GM20431 (cell line): ENCODE data around the gene EFEMP1.

ENCODE experiments used
- in situ Hi-C: fragments of 300-500 bp; cut with MseI, MboI; formaldehyde crosslinking; loops from one replicate; pipeline ENCODE4 v1.15.0; 2020; ENCODE audit warnings: low sequenced_read_pairs; ENCODE audit not compliant: unreplicated experiment

EFEMP1 gene

DNA sequence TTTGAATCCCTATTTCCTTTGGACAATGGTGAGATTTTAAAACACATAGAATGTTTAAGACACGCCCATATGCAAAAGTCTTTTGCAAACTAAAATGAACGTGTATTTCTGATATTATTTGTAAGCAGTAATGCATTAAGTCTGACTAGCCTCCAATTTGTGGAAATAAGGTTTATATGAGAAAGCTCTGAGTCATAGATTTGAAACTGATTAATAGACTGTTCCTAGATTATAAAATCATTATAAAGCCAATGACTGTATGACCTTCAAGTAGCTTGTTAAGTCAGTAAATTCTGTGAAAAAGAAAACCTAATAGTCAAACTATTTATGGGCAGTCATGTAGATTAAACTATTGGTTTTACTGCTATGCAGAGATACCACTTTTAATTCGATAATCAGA is 12.8 kb upstream of the EFEMP1 start:
- in situ Hi-C loops: no loop called here

DNA sequence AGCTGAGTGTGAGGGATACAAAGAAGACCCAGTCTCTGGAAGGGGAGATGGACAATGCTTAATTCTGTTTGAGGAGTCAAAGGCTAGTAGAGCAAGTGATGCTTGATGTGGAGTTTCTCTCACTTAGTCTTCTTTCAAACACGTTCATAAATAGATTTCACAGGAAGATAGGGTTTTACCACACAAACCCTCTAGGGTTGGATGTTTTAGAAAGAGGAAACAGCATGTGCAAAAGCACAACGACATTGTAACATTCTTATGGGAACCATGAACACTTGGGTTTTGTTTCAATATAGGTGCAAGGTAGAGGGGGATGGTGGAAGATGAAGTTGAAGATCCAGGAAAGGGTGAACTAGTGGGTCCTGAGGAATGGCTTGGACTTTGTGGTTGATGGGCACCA is 10.8 kb upstream of the EFEMP1 start:
- in situ Hi-C loops: no loop called here

DNA sequence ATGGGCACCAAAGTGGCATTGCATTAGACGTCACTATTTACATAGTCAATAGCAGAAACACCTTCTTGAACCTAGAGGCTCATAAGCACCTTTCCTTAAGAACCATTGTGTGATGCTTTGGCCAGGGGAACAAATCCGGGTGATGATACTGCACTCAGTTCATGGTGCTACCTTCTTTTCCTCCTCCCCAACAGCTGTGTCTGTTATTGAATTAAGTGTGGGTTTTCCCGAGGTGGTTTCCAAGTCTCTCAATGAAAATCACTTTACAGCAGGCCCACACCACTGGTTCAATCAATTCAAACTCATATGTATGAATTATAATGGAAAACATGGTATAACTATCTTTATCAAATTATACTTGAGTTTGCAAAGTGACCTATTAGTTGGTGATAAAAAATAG is 9.3 kb upstream of the EFEMP1 start:
- in situ Hi-C loops: no loop called here

DNA sequence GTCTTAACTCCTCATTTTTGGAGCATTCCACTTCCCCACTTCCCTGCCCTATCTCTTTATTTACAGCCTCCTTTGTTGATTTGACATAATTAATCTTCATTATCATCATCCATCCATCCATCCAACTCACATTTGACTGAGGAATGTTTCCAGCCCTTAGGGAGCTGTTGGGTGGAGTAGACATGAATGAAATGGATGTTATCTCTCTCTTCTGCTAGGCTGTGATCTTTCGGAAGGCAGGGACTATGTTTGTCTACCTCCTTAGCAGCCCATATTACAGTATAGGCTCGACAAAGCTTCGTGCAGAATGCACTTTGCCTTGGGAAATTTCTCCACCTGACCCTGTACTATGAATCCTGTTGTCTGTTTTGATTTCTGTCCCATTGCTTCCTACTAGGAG is 7.7 kb upstream of the EFEMP1 start:
- in situ Hi-C loops: no loop called here

DNA sequence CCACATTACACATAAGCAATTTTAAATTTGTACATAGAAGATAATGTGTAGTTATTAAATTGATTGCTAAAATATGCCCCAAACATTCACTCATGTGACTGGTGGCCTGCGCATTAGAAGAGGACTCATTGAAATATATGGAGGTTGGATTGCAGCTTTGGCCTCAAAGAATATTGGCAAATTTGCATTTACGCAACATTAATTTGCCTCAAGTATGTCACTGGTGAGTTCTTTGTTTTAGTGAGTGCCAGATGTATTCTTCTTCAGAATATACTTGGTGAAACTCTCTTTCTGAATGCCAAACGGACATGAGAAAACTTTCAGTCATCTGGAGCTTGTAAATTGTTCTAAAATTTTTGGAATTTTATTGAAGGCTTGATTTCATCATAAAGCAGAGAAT is 5.9 kb upstream of the EFEMP1 start:
- in situ Hi-C loops: no loop called here

DNA sequence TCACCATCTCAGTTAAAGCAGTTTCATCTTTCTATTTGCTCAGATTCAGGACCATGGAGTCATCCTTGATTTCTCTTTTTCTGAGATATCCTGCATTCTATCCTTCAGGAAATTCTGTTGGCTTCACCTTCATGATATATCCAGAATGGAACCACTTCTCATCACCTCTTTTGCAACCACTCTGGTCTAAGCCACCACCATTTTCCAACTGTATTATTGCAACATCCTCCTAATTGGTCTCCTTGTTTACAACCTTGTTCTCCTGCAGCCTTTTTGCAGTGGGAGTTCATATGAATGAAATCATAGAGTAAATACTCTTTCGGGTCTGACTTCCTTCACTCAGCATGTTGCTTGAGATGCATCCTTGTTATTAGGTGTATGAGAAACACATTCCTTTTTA is 3.4 kb upstream of the EFEMP1 start:
- in situ Hi-C loops: no loop called here

DNA sequence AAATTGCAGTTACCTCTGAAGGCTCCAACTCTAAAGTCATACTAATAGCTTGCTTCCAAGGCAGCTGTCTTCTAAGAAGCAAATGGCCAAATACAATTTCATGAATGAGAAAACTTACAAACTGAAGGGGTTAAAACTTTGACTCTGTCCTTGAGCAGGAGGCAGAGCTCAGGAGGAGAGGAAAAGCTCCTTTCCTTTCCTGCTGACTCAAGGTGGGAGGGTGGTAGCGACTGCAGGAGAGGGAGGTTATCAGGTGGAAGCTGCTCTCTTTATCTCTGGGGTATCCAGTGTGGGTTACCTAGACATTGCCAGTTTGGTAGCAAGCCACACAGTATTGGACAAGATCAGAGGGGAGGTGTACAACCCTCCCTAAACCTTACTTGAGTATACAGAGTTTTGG is 2.7 kb upstream of the EFEMP1 start:
- in situ Hi-C loops: no loop called here

DNA sequence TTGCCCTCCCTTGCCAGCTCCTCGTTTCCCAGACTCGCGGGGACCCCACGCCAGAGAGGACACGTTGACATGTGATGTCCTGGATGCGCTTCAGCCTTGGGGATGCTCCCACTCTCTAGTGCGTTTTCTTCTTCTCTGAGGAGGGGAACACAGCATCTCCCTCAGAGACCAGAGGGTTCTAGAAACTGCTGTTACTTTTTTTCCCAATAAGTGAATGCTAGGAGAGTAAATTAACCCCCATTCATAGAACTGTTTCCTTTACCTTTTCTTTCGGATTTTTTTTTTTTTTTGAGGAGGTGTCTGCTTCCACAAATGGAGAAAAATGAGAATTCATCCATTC is 370 bp upstream of the EFEMP1 start:
- in situ Hi-C loops: no loop called here

DNA sequence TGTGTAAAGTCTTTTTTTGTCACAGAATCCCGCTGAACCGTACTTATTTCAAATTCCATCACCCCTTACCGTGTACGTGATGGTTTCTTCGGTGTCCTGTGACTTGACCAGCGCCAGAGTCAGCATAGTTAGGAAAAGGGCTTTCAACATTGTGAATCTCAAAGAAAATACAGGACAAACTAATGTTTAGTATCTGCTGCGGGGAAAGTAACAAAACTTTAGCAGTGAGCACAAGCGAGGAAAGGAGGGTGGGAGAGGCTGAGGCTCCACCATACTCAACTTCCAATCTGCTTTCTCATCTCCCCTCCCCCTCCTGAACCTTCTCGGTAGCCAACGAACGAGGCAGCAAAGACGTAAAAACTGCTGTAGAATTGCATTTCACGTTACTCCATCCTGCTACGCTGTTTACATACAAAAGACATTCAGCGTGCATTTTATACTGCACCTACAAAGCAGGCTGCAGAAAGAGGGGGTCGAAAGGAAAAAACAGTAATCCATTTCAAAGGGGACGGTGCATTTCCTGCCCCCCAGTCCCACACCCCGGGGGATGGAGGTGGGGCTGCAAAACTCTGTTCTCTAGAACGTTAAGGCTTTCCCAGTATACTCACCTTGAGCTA is 1.2 kb downstream of the EFEMP1 start:
- in situ Hi-C loops: no loop called here

DNA sequence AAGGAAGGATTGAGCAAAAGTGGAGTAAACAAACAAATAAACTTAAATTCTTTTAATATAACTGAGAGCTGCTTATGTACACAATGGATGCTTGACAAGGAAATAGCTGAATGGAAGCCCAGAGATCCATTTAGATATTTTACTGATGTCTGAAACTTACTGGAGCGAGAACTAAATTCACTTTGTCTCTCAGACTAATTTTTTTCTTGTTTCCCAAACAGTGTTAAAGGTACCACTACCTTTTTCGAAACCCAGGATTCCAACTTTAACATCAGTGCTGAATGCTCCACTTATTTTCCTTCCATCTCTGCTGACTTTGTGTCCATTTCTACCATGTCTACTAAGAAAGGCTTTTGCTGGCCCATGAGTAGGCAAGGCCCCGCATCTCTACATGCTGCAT is 4.0 kb downstream of the EFEMP1 start:
- in situ Hi-C loops: no loop called here

DNA sequence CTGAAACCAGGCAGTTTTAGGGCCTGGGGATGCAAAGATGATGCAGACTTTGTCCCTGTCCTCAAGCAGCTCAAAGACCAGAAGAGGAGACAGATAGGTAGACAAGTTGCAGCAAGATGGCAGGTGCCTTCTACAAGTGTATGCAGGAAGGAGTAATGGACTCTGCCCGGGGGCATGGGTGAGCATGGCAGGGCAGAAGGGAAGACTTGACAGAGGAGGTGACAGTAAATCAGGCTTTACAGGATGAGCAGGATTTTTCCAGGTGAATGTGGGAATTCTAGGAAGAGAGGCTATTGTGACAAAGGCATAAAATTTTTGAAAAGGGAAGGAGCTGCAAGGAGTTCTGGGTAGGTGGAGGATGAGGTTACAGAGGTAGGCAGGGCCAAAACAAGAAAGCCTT is 4.7 kb downstream of the EFEMP1 start:
- in situ Hi-C loops: no loop called here

DNA sequence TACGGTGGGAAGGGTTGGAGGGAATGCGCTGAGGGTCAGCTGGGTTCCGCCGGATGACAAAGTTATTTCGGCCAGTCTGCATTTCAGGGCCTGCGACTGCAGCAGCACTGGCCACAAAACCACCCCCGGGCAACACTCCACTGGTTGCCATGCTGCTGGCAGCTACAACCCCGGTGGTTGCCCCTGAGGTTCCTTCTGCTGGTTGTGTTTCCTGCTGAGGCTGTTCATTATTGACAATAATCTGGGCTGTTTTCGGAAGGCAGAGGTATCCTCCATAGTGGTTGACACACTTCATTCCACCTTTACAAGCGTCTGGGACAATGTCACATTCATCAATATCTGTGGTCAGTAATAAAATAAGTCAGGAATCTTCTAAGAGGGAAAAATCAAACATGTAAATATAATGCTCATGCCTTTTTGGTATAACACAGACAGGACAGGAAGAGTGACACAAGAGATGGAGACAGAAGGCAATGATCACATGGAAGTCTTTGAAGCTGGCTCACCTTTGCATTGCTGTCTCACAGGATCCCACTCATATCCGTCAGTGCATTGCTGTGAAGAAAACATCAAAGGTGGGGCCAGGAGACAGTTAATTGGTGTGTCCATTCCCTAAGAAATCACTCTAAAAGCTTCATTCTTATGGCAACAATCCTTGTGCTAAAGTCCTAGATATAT is 5.7 kb downstream of the EFEMP1 start:
- in situ Hi-C loops: no loop called here

DNA sequence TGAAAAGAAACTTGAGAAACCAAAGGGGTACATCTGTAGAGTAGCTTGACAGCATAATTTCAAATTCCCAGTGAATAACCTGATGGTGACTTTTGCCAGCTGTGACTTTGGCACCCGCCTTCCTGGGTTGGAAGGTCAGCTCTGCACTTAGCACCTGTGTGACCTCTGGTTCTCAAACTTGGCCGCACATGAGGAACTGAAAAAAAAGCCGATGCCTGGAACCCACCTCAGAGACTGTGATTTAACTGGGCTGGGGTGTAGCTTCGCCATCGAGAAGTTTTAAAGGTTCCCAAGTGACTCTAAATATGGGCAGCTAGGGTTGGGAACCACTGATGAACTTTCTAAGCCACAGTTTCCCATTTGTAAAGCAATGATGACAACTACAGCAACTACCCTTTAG is 6.5 kb downstream of the EFEMP1 start:
- in situ Hi-C loops: no loop called here

DNA sequence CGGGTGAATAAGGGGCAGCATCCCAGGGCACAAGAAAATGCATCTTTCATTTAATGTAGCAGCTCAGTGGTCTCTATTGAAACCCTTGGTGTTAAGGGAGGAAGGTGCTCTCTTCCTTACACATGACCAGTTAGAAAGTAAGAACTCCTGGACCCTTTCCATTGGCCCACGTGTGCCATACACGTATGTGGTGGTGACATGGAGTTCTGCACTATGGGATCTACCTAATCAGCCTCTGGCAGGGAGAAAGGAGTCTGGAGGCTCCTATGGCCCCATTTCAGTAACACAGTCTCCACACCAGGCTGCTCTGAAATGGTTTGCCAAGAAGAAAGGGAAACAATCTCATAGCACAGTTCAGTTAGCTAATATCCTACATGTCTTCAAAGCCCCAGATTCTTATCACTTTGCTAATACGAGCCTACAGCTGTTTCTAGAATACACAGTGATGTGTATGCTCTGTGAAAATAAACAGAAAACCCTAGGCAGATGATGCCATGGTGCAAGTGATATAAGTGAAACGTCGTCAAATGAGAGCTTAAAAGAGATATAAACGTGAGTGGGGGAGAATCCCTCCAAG is 7.0 kb downstream of the EFEMP1 start:
- in situ Hi-C loops: no loop called here

DNA sequence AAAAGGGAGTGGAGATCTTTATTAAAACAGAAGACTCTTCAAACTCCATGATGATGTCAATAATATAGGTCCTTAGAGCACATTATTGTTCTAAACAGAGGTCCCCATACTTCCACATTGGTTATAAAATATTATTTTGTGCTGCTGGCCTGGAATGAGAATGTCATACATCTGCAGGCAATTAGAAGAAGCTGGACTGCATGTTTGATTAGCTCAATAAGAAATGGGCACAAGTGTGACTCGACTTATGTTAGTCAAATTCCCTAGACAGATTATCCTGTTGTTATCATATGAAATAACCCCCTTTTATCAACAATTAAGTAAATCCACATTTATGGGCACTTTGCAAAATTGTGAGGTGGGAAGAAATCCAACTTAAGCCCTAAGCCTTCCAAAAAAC is 8.8 kb downstream of the EFEMP1 start:
- in situ Hi-C loops: no loop called here

DNA sequence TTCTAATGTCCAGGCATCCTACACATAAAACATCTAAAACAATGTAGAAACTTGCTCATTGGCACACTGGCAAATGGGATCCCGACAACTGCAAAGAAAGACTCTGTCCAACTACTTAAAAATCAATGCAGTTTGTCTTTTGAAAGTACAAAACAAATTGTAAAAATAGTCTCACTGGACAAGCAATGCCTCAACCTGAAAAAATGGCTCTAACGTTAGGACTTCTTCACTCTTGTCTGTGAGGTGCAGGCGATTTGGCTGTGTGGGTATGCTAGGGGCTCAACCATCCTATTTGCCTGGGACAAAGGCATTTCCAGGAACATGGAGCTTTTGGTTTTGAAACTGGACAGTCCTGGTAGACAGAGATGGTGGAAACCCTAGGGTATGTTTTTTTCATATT is 10.7 kb downstream of the EFEMP1 start:
- in situ Hi-C loops: no loop called here

DNA sequence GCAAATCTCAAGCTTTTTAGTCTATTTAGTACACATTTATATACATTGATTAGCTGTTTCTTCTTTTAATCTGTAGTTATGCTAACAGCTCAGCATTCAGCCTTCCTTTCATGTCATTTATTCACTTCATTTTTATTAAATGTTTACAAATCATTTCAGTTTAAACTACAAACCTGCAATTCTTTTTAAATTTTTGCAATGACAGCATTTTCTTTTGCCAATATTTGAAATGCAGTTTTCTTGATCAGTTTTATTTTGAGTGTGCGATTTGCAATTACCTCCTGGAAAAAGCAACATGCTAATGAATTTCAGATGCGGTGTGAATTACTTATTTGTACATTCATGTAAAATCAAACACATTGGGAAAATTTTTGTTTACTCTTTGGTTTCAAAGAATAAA is 13.5 kb downstream of the EFEMP1 start:
- in situ Hi-C loops: no loop called here

DNA sequence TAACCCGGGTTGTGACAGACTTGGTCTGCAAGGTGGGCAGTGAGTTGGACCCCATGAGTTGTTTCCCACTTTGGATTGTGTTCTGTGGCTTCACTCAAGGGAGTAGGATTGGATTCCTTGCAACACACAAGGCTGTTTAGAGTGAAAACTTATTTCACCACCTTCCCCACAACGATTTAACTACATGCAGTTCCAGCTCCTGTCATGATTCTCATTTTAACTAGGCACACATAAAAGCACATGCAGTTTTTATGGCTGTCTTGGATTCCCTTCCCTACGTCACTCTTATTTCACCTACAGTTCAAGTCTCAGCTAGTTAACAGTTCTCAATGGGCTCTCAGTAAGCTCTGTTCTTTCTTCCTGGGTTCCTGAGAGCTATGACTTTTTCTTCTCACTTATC is 15.9 kb downstream of the EFEMP1 start:
- in situ Hi-C loops: no loop called here

DNA sequence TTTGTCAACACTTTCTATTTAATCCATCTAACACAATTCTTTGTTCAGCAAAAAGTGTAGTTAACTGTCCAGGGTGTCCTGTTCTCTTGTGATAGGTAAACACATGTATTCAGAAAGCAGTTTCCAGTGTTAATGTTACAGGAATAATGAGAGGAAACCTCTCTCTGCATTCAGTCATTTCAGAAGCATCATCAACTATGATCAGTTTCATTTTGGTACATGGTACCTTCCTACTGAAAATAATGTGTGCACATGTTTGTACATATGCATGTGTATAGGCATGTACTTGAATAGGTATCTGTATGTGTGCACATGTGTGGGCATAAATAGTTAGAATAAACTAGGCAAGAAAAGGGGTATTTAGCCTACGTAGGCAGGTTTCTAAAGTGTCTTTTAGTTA is 16.6 kb downstream of the EFEMP1 start:
- in situ Hi-C loops: no loop called here

DNA sequence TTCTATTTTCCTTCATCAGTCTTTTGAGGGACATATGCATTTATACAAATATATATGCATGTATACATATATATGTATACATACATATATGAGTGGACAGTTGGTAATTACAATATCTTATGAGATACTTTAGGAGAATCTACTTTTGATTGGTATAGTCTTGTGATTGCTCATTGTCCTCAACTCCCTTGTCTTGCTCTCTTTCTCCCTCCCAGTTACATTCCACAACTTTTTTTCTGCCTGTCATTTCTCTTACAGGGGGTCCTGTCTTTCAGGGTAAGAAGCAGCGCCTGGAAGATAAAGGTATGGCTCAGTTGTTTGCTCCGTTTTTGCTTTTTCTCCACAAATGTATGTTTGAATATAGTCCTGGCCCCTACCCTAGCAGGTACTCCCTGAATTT is 19.9 kb downstream of the EFEMP1 start:
- in situ Hi-C loops: no loop called here

DNA sequence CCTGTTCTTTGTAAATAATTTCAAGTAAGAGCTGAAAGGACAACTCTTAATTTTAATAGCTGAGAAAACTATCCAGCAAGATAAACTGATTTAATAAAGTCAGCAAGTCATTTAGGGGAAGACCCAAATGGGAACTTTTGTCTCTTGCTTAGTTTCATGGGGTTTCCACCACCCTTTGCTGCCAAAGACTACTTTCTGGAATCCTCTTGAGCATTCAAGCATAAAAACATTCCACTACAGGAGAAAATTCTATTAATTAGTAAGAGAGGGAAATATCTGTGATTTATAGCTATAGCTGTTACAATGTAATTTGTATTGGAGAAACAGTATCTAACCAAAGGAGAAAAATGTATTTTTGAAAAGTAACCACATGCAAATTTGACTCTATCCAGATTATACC is 20.6 kb downstream of the EFEMP1 start:
- in situ Hi-C loops: no loop called here

DNA sequence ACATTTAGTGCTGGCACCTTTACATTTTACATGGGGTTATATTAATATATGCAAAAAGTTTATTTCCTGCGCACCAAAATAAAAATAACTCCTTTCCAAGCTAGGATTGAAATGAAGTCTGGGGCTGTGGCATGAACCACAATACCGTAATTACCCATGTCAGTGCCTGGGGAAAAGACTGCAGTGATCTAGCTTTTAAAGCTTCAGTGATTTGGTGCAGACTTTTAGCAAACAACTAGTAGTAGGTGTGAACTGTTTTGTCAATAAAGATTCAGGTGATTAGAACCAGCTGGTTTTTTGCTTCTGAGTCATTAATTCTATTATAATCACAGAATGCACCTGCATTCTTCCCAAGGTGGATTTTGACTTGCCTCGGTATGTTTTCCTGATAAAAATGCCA is 21.2 kb downstream of the EFEMP1 start:
- in situ Hi-C loops: no loop called here
